Measurements from ENCODE around the gene MEF2A. TPM values are rescaled to one million over a fixed set of nuclear protein-coding genes. Genes with fewer than 3 reads are reported as not detected.

Gene MEF2A
- total RNA-seq, 1 experiment from 2014 or later = 30.7 TPM

GRCh38 chr15:99571299-99571698, 5.5 kb downstream of the MEF2A start (continued):
- TF ChIP-seq E2F4 (CRISPR knock-in tag; IDR thresholded peaks at IDR 0.05; ENCODE audit: borderline replicate concordance, low read depth) (no peak), HMGXB4 (CRISPR knock-in tag; IDR thresholded peaks at IDR 0.05) (no peak), CREM (CRISPR knock-in tag; IDR thresholded peaks at IDR 0.05) (no peak), IRF2 (CRISPR knock-in tag; IDR thresholded peaks at IDR 0.05; ENCODE audit: borderline replicate concordance, low read depth) (no peak)

- Mint-ChIP-seq H3K4me3 (no peak overlapping the region), H3K27ac (no peak overlapping the region), H3K4me1 (peaks cover 74% of the 10 kb centered on the region), H3K36me3 (no peaks in the 10 kb centered on the region), H3K27me3 (ENCODE audit: low read depth) (no peaks in the 10 kb centered on the region), H3K9me3 (no peaks in the 10 kb centered on the region)
- CTCF ChIA-PET = interaction anchor here (0.5 kb wide), 1 partner anchor 29 kb away, joined by 3 read pairs; no protein-coding TSS in a partner anchor
- POLR2A ChIA-PET = no interaction called here
- ATAC-seq (no peak), DNase-seq (ENCODE audit: low spot score) (no peak)
- TF ChIP-seq HMGA2 (CRISPR knock-in tag; IDR thresholded peaks at IDR 0.05) (no peak), MAX (CRISPR knock-in tag; IDR thresholded peaks at IDR 0.05) (no peak), MYBL2 (CRISPR knock-in tag; IDR thresholded peaks at IDR 0.05) (no peak), NFATC4 (CRISPR knock-in tag; IDR thresholded peaks at IDR 0.05) (no peak), AFF4 (CRISPR knock-in tag; IDR thresholded peaks at IDR 0.05; ENCODE audit: borderline replicate concordance) (no peak), STAT6 (CRISPR knock-in tag; conservative IDR thresholded peaks at IDR 0.05; ENCODE audit: low read depth) (no peak), NR3C1 (CRISPR knock-in tag; conservative IDR thresholded peaks at IDR 0.05; ENCODE audit: low read depth) (no peak), ZNF121 (CRISPR knock-in tag; IDR thresholded peaks at IDR 0.05) (no peak), ZNF281 (CRISPR knock-in tag; IDR thresholded peaks at IDR 0.05) (no peak), ERG (CRISPR knock-in tag; IDR thresholded peaks at IDR 0.05) (no peak), PRDM15 (CRISPR knock-in tag; IDR thresholded peaks at IDR 0.05) (no peak)
Measured at GRCh38 chr15:99574048-99574447, 8.3 kb downstream of the MEF2A start.
